ENCODE data around the gene NTRK2.

Gene NTRK2

GRCh38 chr9:85021686-85022085 lies 352.2 kb downstream of the NTRK2 start:
- TF ChIP-seq NFIC (IDR thresholded peaks at IDR 0.05): no peak
- TF ChIP-seq USF1 (IDR thresholded peaks at IDR 0.05): no peak
- TF ChIP-seq RAD21 (IDR thresholded peaks at IDR 0.05; ENCODE audit: low read depth): no peak
- TF ChIP-seq TAF1 (IDR thresholded peaks at IDR 0.05; ENCODE audit: low read depth): no peak
- no peak for TF ChIP-seq TCF12 (IDR thresholded peaks at IDR 0.05; ENCODE audit: low read depth)
- no peak for TF ChIP-seq MAX (IDR thresholded peaks at IDR 0.05)

- TF ChIP-seq YY1 (IDR thresholded peaks at IDR 0.05; ENCODE audit: low read depth) (no peak), ZBTB7A (IDR thresholded peaks at IDR 0.05; ENCODE audit: low read depth) (no peak), TEAD4 (IDR thresholded peaks at IDR 0.05) (no peak), EP300 (IDR thresholded peaks at IDR 0.05; ENCODE audit: borderline replicate concordance) (no peak), FOXM1 (IDR thresholded peaks at IDR 0.05; ENCODE audit: borderline replicate concordance, low read depth) (no peak), NFIC (IDR thresholded peaks at IDR 0.05) (no peak)
Measured at GRCh38 chr9:85024374-85024773, 354.8 kb downstream of the NTRK2 start.

- TF ChIP-seq CREB1 (IDR thresholded peaks at IDR 0.05; ENCODE audit: low read depth) (no peak), REST (IDR thresholded peaks at IDR 0.05; ENCODE audit: low read depth) (no peak), NFIC (IDR thresholded peaks at IDR 0.05) (no peak), RAD21 (IDR thresholded peaks at IDR 0.05; ENCODE audit: low read depth) (no peak), TAF1 (IDR thresholded peaks at IDR 0.05; ENCODE audit: low read depth) (no peak), USF1 (IDR thresholded peaks at IDR 0.05) (no peak), FOXM1 (IDR thresholded peaks at IDR 0.05; ENCODE audit: borderline replicate concordance, low read depth) (no peak), YY1 (IDR thresholded peaks at IDR 0.05; ENCODE audit: low read depth) (no peak), TEAD4 (IDR thresholded peaks at IDR 0.05) (no peak), ZBTB7A (IDR thresholded peaks at IDR 0.05; ENCODE audit: low read depth) (no peak), TCF12 (IDR thresholded peaks at IDR 0.05; ENCODE audit: low read depth) (no peak), CEBPB (IDR thresholded peaks at IDR 0.05) (no peak), EGR1 (IDR thresholded peaks at IDR 0.05) (no peak), EP300 (IDR thresholded peaks at IDR 0.05; ENCODE audit: borderline replicate concordance) (no peak), MAX (IDR thresholded peaks at IDR 0.05) (no peak)
Measured at GRCh38 chr9:85025638-85026037, 356.1 kb downstream of the NTRK2 start.

GRCh38 chr9:85027870-85028269 lies 358.3 kb downstream of the NTRK2 start:
- TF ChIP-seq REST (IDR thresholded peaks at IDR 0.05; ENCODE audit: low read depth) (no peak), MAX (IDR thresholded peaks at IDR 0.05) (no peak), FOXM1 (IDR thresholded peaks at IDR 0.05; ENCODE audit: borderline replicate concordance, low read depth) (no peak), CEBPB (IDR thresholded peaks at IDR 0.05) (no peak), TAF1 (IDR thresholded peaks at IDR 0.05; ENCODE audit: low read depth) (no peak), USF1 (IDR thresholded peaks at IDR 0.05) (no peak), NFIC (IDR thresholded peaks at IDR 0.05) (no peak), YY1 (IDR thresholded peaks at IDR 0.05; ENCODE audit: low read depth) (no peak), RAD21 (IDR thresholded peaks at IDR 0.05; ENCODE audit: low read depth) (no peak), TCF12 (IDR thresholded peaks at IDR 0.05; ENCODE audit: low read depth) (no peak), ZBTB7A (IDR thresholded peaks at IDR 0.05; ENCODE audit: low read depth) (no peak), EGR1 (IDR thresholded peaks at IDR 0.05) (no peak)

- TF ChIP-seq TEAD4 (IDR thresholded peaks at IDR 0.05) (no peak), RAD21 (IDR thresholded peaks at IDR 0.05; ENCODE audit: low read depth) (no peak), EGR1 (IDR thresholded peaks at IDR 0.05) (no peak), ZBTB7A (IDR thresholded peaks at IDR 0.05; ENCODE audit: low read depth) (no peak), CEBPB (IDR thresholded peaks at IDR 0.05) (no peak), CREB1 (IDR thresholded peaks at IDR 0.05; ENCODE audit: low read depth) (no peak), YY1 (IDR thresholded peaks at IDR 0.05; ENCODE audit: low read depth) (no peak), TCF12 (IDR thresholded peaks at IDR 0.05; ENCODE audit: low read depth) (no peak), MAX (IDR thresholded peaks at IDR 0.05) (no peak), REST (IDR thresholded peaks at IDR 0.05; ENCODE audit: low read depth) (no peak), FOXM1 (IDR thresholded peaks at IDR 0.05; ENCODE audit: borderline replicate concordance, low read depth) (no peak), TAF1 (IDR thresholded peaks at IDR 0.05; ENCODE audit: low read depth) (no peak), USF1 (IDR thresholded peaks at IDR 0.05) (no peak), NFIC (IDR thresholded peaks at IDR 0.05) (no peak), EP300 (IDR thresholded peaks at IDR 0.05; ENCODE audit: borderline replicate concordance) (no peak)
Measured at GRCh38 chr9:85030316-85030715, 360.8 kb downstream of the NTRK2 start.

Data from Ishikawa (cell line).